ENCODE results near the gene GLI1. TPM values are rescaled to one million over a fixed set of nuclear protein-coding genes. Genes with fewer than 3 reads are reported as not detected.
"Not testable (repeated sequence)": the region's sequence is repeated elsewhere in the genome, so short reads cannot be mapped to it uniquely, and the experiment has no call there.

The GLI1 gene
- total RNA-seq, 1 donor from 2014 or later = 5.8 TPM

DNA sequence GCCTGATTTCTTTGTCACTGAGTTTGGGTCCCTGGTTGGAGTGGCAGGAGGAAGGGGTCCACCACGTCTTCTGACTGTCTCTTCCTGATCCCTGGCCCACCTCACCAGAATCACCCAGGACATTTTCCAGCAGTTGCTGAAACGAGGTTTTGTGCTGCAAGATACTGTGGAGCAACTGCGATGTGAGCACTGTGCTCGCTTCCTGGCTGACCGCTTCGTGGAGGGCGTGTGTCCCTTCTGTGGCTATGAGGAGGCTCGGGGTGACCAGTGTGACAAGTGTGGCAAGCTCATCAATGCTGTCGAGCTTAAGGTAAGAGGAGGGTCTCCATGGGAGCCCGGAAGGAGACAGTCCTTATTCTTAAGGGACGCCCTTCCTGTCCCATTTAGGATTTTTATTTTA, 40.6 kb downstream of the GLI1 start:
- Mint-ChIP-seq H3K27me3 (ENCODE audit: low read depth, unreplicated experiment) (no peaks in the 10 kb centered on the region), H3K9me3 (ENCODE audit: unreplicated experiment) (no peaks in the 10 kb centered on the region), H3K27ac (ENCODE audit: unreplicated experiment) (no peak overlapping the region), H3K4me1 (ENCODE audit: low read depth, unreplicated experiment) (peaks cover 11% of the 10 kb centered on the region), H3K4me3 (ENCODE audit: unreplicated experiment) (no peak overlapping the region), H3K36me3 (ENCODE audit: low read depth, unreplicated experiment) (peaks cover 47% of the 10 kb centered on the region)
- H2AFZ ChIP-seq (ENCODE audit: low read depth, low read length) = no peak overlapping the region
- no peak overlapping the region for H3K4me3 ChIP-seq (ENCODE audit: insufficient read depth, low read depth, low read length)
- no peaks in the 10 kb centered on the region for H3K9me3 ChIP-seq (ENCODE audit: insufficient read depth, low read depth, low read length)
- no peak for DNase-seq (ENCODE audit: low read depth)
- H3K79me2 ChIP-seq (ENCODE audit: insufficient read depth, low read length) = peaks cover 3% of the 10 kb centered on the region
- H3K36me3 ChIP-seq (ENCODE audit: insufficient read depth, low read length) = peaks cover 49% of the 10 kb centered on the region
- H3K9ac ChIP-seq (ENCODE audit: low read length) = no peak overlapping the region
- H3K27ac ChIP-seq (ENCODE audit: low read depth, low read length) = no peak overlapping the region
- H4K20me1 ChIP-seq (ENCODE audit: insufficient read depth, low read length) = peaks cover 18% of the 10 kb centered on the region
- H3K27me3 ChIP-seq (ENCODE audit: insufficient read depth, low read length) = no peaks in the 10 kb centered on the region
- FAIRE-seq = no peak
- TF ChIP-seq, protein P1, sequence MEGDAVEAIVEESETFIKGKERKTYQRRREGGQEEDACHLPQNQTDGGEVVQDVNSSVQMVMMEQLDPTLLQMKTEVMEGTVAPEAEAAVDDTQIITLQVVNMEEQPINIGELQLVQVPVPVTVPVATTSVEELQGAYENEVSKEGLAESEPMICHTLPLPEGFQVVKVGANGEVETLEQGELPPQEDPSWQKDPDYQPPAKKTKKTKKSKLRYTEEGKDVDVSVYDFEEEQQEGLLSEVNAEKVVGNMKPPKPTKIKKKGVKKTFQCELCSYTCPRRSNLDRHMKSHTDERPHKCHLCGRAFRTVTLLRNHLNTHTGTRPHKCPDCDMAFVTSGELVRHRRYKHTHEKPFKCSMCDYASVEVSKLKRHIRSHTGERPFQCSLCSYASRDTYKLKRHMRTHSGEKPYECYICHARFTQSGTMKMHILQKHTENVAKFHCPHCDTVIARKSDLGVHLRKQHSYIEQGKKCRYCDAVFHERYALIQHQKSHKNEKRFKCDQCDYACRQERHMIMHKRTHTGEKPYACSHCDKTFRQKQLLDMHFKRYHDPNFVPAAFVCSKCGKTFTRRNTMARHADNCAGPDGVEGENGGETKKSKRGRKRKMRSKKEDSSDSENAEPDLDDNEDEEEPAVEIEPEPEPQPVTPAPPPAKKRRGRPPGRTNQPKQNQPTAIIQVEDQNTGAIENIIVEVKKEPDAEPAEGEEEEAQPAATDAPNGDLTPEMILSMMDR (IDR thresholded peaks at IDR 0.05; ENCODE audit: insufficient read depth, low read depth, low read length) = no peak
- TF ChIP-seq EZH2 (IDR thresholded peaks at IDR 0.05; ENCODE audit: insufficient read depth, low read length) = no peak
- no peaks in the 10 kb centered on the region for H3K4me1 ChIP-seq (ENCODE audit: insufficient read depth, low read length)
- no peak overlapping the region for H3K4me2 ChIP-seq (ENCODE audit: low read length)

DNA sequence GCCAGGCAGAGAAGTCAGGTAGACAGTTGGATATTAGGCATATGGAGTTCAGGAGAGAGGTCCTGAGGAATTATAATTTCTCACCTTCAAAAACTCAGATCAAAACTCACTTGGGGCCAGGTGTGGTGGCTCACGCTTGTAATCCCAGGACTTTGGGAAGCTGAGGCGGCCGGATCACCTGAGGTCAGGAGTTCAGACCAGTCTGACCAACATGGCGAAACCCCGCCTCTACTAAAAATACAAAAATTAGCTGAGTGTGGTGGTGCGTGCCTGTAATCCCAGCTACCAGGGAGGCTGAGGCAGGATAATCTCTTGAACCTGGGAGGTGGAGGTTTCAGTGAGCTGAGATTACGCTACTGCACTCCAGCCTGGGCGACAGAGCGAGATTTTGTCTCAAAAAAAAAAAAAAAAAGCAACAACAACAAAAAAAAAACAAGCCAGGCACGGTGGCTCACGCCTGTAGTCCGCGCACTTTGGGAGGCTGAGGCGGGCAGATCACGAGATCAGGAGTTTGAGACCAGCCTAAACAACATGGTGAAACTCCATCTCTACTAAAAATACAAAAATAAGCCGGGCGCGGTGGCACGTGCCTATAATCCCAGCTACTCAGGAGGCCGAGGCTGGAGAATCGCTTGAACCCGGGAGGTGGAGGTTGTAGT, 42.9 kb downstream of the GLI1 start:
- H2AFZ ChIP-seq (ENCODE audit: low read depth, low read length); H3K4me3 Mint-ChIP-seq (ENCODE audit: unreplicated experiment); H3K79me2 ChIP-seq (ENCODE audit: insufficient read depth, low read length); H3K27ac Mint-ChIP-seq (ENCODE audit: unreplicated experiment); H3K4me1 Mint-ChIP-seq (ENCODE audit: low read depth, unreplicated experiment); DNase-seq (ENCODE audit: low read depth); H3K4me1 ChIP-seq (ENCODE audit: insufficient read depth, low read length); H3K4me2 ChIP-seq (ENCODE audit: low read length); H3K27me3 Mint-ChIP-seq (ENCODE audit: low read depth, unreplicated experiment); H3K9me3 Mint-ChIP-seq (ENCODE audit: unreplicated experiment); H3K9ac ChIP-seq (ENCODE audit: low read length); H3K27me3 ChIP-seq (ENCODE audit: insufficient read depth, low read length); H3K9me3 ChIP-seq (ENCODE audit: insufficient read depth, low read depth, low read length); H3K4me3 ChIP-seq (ENCODE audit: insufficient read depth, low read depth, low read length); H3K27ac ChIP-seq (ENCODE audit: low read depth, low read length); FAIRE-seq: not testable (repeated sequence)
- Histone ChIP-seq H3K36me3 (ENCODE audit: insufficient read depth, low read length) (peaks cover 53% of the 10 kb centered on the region), H4K20me1 (ENCODE audit: insufficient read depth, low read length) (peaks cover 12% of the 10 kb centered on the region)
- peaks cover 44% of the 10 kb centered on the region for H3K36me3 Mint-ChIP-seq (ENCODE audit: low read depth, unreplicated experiment)

DNA sequence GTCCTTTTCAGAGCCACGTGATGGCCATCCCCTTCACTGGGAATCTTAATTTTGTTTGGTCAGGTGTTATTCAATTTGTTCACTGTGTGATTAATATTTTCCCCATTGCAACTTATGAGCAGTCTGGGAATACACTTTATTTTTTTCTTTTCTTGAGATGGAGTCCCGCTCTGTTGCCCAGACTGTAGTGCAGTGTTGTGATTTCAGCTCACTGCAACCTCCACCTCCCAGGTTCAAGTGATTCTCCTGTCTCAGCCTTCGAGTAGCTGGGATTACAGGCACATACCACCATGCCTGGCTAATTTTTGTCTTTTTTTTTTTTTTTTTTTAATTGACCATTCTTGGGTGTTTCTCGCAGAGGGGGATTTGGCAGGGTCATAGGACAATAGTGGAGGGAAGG, 47.0 kb downstream of the GLI1 start:
- H3K79me2 ChIP-seq (ENCODE audit: insufficient read depth, low read length); H3K4me1 Mint-ChIP-seq (ENCODE audit: low read depth, unreplicated experiment); H4K20me1 ChIP-seq (ENCODE audit: insufficient read depth, low read length); H3K27ac ChIP-seq (ENCODE audit: low read depth, low read length); H2AFZ ChIP-seq (ENCODE audit: low read depth, low read length); H3K27me3 Mint-ChIP-seq (ENCODE audit: low read depth, unreplicated experiment); H3K4me3 Mint-ChIP-seq (ENCODE audit: unreplicated experiment); H3K9me3 Mint-ChIP-seq (ENCODE audit: unreplicated experiment); H3K9ac ChIP-seq (ENCODE audit: low read length); H3K4me3 ChIP-seq (ENCODE audit: insufficient read depth, low read depth, low read length); H3K27me3 ChIP-seq (ENCODE audit: insufficient read depth, low read length); DNase-seq (ENCODE audit: low read depth); H3K4me1 ChIP-seq (ENCODE audit: insufficient read depth, low read length); H3K9me3 ChIP-seq (ENCODE audit: insufficient read depth, low read depth, low read length); FAIRE-seq; H3K27ac Mint-ChIP-seq (ENCODE audit: unreplicated experiment); H3K4me2 ChIP-seq (ENCODE audit: low read length): not testable (repeated sequence)
- peaks cover 32% of the 10 kb centered on the region for H3K36me3 Mint-ChIP-seq (ENCODE audit: low read depth, unreplicated experiment)
- H3K36me3 ChIP-seq (ENCODE audit: insufficient read depth, low read length) = peaks cover 30% of the 10 kb centered on the region

DNA sequence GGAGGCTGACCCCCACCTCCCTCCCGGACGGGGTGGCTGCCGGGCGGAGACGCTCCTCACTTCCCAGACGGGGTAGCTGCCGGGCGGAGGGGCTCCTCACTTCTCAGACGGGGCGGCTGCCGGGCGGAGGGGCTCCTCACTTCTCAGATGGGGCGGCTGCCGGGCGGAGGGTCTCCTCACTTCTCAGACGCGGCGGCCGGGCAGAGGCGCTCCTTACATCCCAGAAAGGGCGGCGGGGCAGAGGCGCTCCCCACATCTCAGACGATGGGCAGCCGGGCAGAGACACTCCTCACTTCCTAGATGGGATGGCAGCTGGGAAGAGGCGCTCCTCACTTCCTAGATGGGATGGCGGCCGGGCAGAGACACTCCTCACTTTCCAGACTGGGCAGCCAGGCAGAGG, 48.2 kb downstream of the GLI1 start:
- H3K4me1 ChIP-seq (ENCODE audit: insufficient read depth, low read length); DNase-seq (ENCODE audit: low read depth); H3K4me1 Mint-ChIP-seq (ENCODE audit: low read depth, unreplicated experiment); H3K27me3 Mint-ChIP-seq (ENCODE audit: low read depth, unreplicated experiment); H3K4me3 Mint-ChIP-seq (ENCODE audit: unreplicated experiment); H3K4me3 ChIP-seq (ENCODE audit: insufficient read depth, low read depth, low read length); H2AFZ ChIP-seq (ENCODE audit: low read depth, low read length); FAIRE-seq; H3K79me2 ChIP-seq (ENCODE audit: insufficient read depth, low read length); H3K27me3 ChIP-seq (ENCODE audit: insufficient read depth, low read length); H3K4me2 ChIP-seq (ENCODE audit: low read length); H3K27ac ChIP-seq (ENCODE audit: low read depth, low read length); H3K9me3 ChIP-seq (ENCODE audit: insufficient read depth, low read depth, low read length); H3K9me3 Mint-ChIP-seq (ENCODE audit: unreplicated experiment); H3K27ac Mint-ChIP-seq (ENCODE audit: unreplicated experiment); H3K9ac ChIP-seq (ENCODE audit: low read length): not testable (repeated sequence)
- H4K20me1 ChIP-seq (ENCODE audit: insufficient read depth, low read length) = peaks cover 19% of the 10 kb centered on the region
- peaks cover 38% of the 10 kb centered on the region for H3K36me3 ChIP-seq (ENCODE audit: insufficient read depth, low read length)
- H3K36me3 Mint-ChIP-seq (ENCODE audit: low read depth, unreplicated experiment) = peaks cover 36% of the 10 kb centered on the region

Data from astrocyte (in vitro differentiated cells and primary cell).